SHP77 (cell line): Measurements from ENCODE around the gene SLC6A12.
"Not testable (repeated sequence)": the region's sequence is repeated elsewhere in the genome, so short reads cannot be mapped to it uniquely, and the experiment has no call there.

ENCODE experiments used
- DNase-seq, 2 experiments: peaks; one replicate each; lab custom pipeline; 2025; lab: John Stamatoyannopoulos, UW

The SLC6A12 gene

DNA sequence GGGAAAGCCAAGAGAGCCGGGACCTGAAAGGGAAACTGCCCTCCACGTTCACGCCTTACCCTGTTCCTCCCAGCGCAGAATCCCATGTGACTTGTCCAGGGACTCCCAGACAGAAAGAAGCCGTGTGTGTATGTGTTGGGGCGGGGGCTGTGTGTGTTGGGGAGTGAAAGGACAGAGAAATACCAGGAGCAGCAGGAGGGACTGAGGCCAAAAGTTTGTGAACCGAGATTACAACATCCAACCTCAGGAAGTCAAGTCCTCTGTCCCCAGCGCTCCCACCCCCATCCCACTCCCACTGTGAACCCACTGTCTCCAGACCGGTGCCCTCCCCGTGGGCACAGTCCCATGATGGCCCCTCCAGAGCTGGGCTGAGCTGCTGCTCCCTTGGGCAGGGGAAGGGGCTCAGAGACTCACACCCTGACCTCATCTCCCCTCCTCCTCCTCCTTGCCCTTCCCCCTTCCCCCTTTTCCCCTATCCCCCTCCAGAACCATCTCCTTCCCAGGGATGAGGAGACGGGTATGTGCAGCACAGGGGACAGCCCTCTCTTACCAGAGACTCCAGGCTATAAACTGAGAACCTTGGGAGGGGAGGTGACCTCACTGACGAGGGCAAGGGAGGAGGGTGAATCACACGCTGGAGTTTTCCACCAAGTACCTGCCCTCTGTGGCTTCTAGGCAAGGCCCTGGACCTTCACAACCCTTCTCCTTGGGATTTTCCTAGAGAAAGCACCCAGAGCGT lies at the start of gene SLC6A12:
TSS of gene SLC6A12 (minus strand) at position 155 of the 739 bp plus-strand sequence. CDS start 4,171 bp downstream, outside the sequence.
- DNase-seq, result no peak

- no peak for DNase-seq
Observed at GRCh38 chr12:263574-263973, 49.6 kb upstream of the SLC6A12 start.

- no peak for DNase-seq
Observed at GRCh38 chr12:262817-263216, 48.9 kb upstream of the SLC6A12 start, which contains the start of gene SLC6A13. TSS of gene SLC6A13 (minus strand) at chr12:262836. CDS start at chr12:260052, 2,784 bp downstream.

- no peak for DNase-seq
Observed at GRCh38 chr12:262113-262512, 48.2 kb upstream of the SLC6A12 start.

DNA sequence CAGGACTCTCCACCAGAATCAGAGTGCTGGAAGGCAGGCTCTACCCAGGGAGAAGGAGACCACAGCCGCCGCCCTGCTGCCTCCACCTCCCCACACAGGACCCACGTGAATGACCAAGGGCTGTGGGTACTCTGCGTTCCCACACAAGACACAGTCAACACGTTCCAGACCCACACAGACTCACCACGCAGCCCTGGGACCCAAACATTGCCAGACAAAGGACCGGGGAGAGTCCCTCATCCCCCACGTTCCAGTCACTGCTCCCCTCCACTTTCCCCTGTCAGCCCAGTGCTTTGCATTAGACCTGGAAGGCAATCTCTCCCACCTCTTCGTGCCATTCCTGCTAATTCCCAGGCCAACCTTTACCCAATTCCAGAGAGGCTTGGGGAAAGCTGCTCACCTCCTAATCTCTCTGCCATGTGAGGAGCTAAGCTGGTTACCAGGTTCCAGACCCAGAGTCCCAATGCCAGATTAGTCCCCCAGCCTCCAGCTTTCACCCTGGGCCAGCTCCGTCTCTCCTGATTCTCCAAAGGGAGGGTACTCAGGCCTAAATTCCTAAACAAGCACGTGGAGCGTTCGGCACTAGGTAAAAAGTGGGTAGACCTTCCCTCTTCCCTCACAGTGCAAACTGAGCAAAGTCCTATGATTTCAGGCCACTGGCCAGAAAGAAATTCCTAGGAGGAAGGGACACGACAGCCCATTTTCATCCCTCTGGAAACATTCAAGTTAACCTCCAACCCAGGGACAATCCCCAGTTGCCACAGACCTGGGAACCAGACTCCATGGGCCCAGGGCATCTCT lies 43.8 kb upstream of the SLC6A12 start:
- DNase-seq, result no peak

GRCh38 chr12:256958-257357 lies 43.0 kb upstream of the SLC6A12 start:
- no peak for DNase-seq

DNA sequence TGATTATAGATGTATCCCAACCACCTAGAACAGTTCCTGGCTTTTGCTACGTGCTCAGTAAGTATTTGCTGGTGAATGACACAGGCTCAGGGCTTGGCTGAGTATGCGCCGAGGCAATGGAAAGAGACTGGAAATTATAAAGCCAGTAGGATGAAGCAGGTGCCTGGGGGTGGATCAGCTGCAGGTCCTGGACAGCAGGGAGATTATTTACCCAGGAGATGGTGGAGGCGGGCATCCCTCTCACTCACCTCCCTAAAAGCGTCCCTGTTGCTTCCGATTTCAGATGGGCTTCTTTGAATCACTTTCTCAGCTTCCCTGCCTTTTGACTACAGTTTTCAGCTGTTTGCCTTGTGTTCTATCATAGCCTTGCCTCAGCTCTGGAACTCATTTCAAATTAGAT lies 42.3 kb upstream of the SLC6A12 start:
- no peak for DNase-seq

DNA sequence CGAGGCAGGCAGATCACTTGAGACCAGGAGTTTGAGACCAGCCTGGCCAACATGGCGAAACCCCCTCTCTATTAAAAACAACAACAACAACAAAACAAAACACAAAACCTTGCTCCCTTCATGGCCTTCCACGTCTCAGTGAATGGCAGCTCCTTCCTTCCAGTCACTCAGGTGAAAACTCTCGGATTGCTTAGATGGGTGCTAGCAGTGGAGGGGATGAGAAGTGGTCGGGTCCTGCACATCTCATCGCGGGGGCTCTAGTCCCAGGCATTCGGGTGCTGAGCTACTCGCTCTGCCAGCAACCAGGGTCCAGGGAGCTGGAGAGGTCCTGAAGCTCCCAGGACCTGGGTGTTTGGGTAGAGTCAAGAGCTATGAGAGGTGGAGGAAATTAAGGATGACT lies 41.0 kb upstream of the SLC6A12 start:
- no peak for DNase-seq

GRCh38 chr12:254039-254438 lies 40.1 kb upstream of the SLC6A12 start:
- DNase-seq, result no peak

DNA sequence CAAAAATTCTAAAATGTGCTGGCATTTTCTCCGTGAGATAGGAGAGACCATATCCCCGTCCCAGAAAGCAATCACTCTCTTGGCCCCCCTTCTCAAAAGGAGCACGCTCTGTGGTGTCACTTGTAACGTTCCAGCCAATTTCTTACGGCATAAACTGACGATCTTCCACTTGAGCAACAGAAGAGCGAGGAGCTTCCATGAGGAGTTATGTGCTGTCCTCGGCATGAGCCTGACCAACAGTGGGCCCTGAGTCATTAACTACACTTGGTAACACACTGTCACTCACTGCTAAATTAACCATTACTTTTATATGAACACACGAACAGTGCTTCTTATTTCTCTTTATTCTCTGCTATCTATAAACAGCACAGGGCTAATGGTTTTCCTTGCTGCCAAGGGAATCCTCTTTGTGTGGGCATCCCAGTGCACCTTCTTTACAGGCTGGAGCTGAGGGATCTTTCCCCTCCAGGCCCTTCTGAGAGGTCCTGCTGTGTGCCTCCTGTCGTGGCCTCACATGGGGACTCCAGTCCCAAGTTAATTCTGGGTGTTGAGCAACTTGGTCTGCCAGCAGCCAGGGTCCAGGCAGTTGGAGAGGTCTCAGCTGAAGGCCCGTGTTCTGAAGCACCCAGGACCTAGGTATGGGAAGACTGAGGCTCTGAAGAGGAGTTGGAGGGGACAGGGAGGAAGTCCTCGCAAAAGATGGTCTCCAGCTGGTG lies 39.3 kb upstream of the SLC6A12 start:
- DNase-seq, result no peak

DNA sequence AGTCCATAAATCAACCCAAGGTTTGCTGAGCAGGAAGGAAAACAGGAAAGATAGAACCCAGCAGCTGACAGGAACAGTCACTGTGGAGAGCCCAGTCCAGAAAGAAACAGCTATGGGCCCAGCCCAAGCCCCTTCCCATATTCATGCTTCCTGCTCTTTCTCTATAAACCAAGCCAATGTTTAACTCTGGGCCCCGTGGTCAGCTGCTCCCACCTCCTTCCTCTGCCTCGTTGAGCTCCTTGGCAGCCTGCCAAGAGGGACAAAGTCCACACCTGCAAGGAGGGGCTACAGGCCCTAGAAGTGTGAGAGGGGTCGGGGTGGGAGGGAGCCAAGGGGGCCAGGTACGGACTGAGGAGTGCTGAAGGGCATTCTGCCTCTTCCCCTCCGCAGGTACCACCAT lies 38.7 kb upstream of the SLC6A12 start:
- no peak for DNase-seq

DNA sequence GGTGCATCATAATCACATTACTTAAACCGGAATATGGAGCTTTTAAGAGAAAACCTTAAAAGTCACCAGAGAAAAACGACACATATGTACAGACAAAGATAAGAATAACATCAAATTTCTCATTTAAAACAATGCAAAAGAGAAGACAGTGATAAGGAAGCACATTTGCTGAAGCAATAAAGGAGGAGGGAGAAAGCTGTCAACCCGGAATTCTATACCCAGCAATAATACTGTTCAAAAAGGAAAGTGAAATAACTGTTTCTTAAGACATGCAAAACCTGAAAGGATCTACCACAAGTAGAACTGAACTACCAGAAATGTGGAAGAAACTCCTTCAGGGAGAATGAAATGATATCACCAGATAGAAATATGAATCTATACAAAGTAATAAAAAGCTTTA lies 33.3 kb upstream of the SLC6A12 start:
- no peak for DNase-seq

GRCh38 chr12:243381-243780 lies 29.4 kb upstream of the SLC6A12 start:
- DNase-seq, result no peak

GRCh38 chr12:242496-242895 lies 28.5 kb upstream of the SLC6A12 start:
- DNase-seq, result no peak

GRCh38 chr12:241266-241665 lies 27.3 kb upstream of the SLC6A12 start:
- no peak for DNase-seq

- no peak for DNase-seq
Observed at GRCh38 chr12:240566-240965, 26.6 kb upstream of the SLC6A12 start.

DNA sequence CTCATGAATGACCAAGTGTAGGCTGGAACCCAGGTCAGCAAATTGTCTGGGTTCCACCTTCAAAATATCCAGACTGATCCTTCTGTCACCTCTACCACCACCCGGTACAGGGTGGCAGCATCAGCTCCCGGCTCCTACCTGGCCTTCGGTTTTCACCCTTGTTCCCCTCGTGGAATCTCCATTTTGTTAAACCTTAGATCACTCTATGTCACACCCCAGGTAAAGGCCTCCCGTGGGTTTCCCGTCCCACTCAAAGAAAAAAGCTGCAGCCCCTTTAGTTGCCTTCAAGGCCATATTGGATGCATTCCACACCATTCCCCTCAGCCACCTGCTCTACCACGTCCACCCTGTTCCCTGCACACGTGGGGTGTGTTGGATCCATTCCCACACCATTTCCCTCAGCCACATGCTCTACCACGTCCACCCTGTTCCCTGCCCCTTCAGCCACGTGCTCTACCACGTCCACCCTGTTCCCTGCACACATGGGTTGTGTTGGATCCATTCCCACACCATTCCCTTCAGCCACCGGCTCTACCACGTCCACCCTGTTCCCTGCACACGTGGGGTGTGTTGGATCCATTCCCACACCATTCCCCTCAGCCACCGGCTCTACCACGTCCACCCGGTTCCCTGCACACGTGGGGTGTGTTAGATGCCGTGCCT lies 24.9 kb upstream of the SLC6A12 start:
- no peak for DNase-seq

GRCh38 chr12:238116-238515 lies 24.2 kb upstream of the SLC6A12 start:
- DNase-seq, result no peak

DNA sequence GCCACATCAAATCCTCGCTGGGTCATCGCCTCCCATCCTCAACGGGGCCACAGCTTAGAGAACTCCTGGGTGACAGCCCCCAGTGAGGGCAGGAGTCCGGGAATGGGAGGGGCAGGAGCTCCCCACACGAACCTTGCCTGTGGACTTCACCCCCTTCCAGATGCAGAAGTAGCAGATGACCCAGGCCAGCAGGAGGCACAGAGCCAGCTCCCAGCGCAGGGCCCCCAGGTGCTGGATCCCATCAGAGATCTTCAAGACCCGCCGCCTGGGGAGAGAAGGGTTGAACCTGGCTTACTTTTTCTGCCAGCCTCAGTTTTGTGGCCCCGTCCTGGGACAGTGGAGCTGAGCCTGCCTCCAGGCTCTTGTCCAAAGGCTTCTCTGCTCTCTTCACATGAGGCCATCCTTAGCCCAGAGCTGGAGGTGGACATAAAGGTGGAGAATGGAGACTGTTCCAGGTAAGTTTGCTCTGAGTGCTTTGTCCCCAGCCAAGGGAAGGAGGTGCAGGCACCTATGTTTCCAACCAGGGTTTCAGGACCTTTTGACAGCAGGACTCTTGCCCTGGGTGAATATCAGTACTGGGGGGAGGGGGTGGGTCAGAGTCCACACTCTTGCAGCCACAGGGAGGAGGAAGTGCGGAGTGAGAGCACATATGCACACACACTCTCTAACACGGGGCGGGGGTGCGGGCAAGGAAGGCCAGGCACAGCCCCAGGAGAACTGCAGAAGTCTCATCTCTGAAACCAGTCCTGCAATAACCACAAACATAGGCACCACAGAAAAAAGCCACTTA lies 23.3 kb upstream of the SLC6A12 start:
- no peak for DNase-seq

DNA sequence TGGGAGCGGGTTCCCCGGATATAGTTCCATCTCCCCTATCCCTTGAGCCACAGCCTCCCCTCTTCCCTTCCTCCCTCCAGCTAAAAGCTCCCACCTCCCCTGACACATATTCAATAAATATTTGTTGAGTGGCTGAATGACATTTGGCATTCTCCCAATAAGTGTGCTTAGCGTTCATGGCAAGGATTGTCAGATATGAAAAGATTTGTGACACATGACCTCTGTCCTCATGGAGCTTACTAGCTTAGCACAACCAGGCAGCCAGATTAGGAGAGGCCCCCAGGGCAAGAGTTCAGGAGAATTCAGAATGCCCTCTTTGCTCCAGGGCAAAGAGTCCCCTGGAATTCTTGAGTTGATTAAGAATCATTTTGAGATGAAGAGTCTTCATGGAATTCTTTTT lies 22.5 kb upstream of the SLC6A12 start:
- no peak for DNase-seq

DNA sequence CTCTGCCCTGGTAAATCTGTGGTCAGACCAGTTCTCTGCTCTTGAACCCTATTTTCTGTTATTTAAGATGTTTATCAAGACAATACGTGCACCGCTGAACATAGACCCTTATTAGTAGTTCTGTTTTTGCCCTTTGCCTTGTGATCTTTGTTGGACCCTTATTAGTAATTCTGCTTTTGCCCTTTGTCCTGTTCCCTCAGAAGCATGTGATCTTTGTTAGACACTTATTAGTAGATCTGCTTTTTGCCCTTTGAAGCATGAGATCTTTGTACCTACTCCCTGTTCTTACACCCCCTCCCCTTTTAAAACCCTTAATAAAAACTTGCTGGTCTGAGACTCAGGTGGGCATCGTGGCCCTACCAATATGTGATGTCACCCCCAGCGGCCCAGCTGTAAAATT lies 22.0 kb upstream of the SLC6A12 start:
- DNase-seq, result not testable (repeated sequence)
